ENCODE data around the gene NEUROG1.

The NEUROG1 gene

DNA sequence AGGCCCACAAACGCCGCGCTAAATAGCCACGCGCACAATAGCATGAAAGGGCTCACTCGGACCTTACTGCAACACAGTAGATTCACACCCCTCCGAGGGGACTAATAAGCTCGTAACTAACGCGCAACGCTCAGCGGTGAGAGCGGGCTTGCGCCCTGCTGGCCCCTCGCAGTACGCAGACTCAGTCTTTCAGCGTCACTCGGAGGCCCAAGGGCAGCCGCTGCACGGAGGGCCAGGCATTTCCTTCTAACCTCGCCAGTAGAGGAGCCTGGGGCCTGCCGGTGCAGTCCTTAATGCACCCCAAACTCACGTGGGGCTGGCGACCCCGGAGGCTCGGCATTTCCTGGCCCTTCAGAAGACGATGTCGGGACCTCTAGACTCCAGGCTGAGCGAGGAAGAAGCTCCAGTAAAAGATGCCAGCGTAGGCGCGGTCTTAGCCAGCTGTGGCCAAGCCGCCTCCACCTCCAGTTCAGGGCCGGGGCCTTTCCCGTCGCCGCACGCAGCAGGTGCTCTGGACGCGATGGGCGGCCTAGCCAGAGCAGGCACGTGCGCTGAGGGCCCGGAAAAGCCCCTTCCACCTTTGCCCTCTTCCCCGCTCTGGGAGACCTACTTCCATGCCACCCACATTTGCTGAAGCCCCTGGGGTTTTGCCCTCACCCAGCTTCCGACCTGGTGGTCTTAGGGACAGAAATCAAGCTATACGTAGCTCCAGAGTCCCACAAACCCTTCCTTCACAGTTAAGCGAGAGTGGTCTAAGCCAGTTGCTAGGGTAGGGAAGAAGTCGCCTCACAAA lies 45.3 kb downstream of the NEUROG1 start:
- peaks cover 100% of the 10 kb centered on the region for H3K27me3 Mint-ChIP-seq (ENCODE audit: low read depth)
- no peaks in the 10 kb centered on the region for H3K36me3 Mint-ChIP-seq (ENCODE audit: low read depth)
- H3K4me1 Mint-ChIP-seq: peaks cover 30% of the 10 kb centered on the region
- peaks cover 2% of the 10 kb centered on the region for H3K9me3 Mint-ChIP-seq
- TF ChIP-seq, protein P1, sequence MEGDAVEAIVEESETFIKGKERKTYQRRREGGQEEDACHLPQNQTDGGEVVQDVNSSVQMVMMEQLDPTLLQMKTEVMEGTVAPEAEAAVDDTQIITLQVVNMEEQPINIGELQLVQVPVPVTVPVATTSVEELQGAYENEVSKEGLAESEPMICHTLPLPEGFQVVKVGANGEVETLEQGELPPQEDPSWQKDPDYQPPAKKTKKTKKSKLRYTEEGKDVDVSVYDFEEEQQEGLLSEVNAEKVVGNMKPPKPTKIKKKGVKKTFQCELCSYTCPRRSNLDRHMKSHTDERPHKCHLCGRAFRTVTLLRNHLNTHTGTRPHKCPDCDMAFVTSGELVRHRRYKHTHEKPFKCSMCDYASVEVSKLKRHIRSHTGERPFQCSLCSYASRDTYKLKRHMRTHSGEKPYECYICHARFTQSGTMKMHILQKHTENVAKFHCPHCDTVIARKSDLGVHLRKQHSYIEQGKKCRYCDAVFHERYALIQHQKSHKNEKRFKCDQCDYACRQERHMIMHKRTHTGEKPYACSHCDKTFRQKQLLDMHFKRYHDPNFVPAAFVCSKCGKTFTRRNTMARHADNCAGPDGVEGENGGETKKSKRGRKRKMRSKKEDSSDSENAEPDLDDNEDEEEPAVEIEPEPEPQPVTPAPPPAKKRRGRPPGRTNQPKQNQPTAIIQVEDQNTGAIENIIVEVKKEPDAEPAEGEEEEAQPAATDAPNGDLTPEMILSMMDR (IDR thresholded peaks at IDR 0.05; ENCODE audit: unreplicated experiment in 3 of 3): no peak
- H3K4me3 Mint-ChIP-seq: peak overlapping the region; percentile 80 to 86 (median 86)
- H3K27ac Mint-ChIP-seq: no peak overlapping the region

GRCh38 chr5:135489466-135490244 lies 46.1 kb downstream of the NEUROG1 start:
- Mint-ChIP-seq H3K9me3 (peaks cover 2% of the 10 kb centered on the region), H3K27ac (peak overlapping the region in 1 of 3 experiments; percentile 45), H3K4me3 (peak overlapping the region; percentile 80 to 86 (median 86)), H3K4me1 (peaks cover 30% of the 10 kb centered on the region), H3K36me3 (ENCODE audit: low read depth) (no peaks in the 10 kb centered on the region), H3K27me3 (ENCODE audit: low read depth) (peaks cover 99% of the 10 kb centered on the region)
- TF ChIP-seq, protein P1 (IDR thresholded peaks at IDR 0.05; ENCODE audit: unreplicated experiment in 3 of 3): no peak

DNA sequence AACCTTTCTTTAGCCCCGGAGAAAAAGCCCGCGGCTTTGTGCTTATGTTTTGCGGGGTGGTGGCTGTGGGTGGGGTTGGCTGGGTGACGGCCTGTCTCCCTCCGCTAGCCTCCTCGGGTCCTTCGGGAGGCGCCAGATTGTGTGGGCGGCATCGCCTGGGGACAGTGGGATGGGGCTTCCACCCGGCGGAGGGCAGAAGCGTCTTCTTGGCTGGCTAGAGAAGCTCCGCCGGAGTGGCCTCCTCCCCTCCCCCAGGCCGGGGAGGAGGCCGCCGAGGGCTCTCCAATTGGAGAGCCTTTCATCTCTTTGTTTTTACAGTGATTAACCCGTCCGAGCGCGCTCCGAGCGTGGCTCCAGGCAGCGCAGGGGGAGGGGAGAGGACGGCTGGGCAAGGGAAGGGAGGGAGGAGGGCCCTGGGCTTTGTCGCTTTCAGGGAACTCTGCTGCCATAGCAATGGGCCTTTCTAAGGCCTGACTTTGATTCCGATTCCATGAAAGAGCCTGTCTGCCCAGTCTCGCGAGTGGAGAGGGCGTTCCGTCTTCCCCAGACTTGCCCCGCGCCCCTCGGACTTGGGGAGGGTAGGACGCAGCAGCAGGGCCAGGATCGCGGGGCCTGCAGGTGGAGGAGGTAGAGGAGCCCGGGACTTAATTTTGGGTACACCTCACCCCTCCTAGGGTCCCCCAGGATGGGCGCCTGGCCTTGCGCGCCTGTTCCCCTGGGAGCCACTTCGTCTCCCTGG lies 46.9 kb downstream of the NEUROG1 start:
- Mint-ChIP-seq H3K27ac (peak overlapping the region in 1 of 3 experiments; percentile 39), H3K4me3 (peak overlapping the region; percentile 80 to 86 (median 81)), H3K4me1 (peaks cover 30% of the 10 kb centered on the region), H3K27me3 (ENCODE audit: low read depth) (peaks cover 99% of the 10 kb centered on the region), H3K36me3 (ENCODE audit: low read depth) (no peaks in the 10 kb centered on the region), H3K9me3 (peaks cover 2% of the 10 kb centered on the region)
- TF ChIP-seq, protein P1 (IDR thresholded peaks at IDR 0.05; ENCODE audit: unreplicated experiment in 3 of 3): no peak

- Mint-ChIP-seq H3K36me3 (ENCODE audit: low read depth) (no peaks in the 10 kb centered on the region), H3K4me3 (peak overlapping the region; percentile 80 to 81 (median 80)), H3K9me3 (no peaks in the 10 kb centered on the region), H3K27me3 (ENCODE audit: low read depth) (peaks cover 99% of the 10 kb centered on the region), H3K27ac (no peak overlapping the region), H3K4me1 (peaks cover 30% of the 10 kb centered on the region)
- TF ChIP-seq, protein P1 (IDR thresholded peaks at IDR 0.05; ENCODE audit: unreplicated experiment in 3 of 3): no peak
These were observed 47.8 kb downstream of the NEUROG1 start for GRCh38 chr5:135487839-135488514.

- Mint-ChIP-seq H3K27me3 (ENCODE audit: low read depth) (peaks cover 92% of the 10 kb centered on the region), H3K36me3 (ENCODE audit: low read depth) (no peaks in the 10 kb centered on the region), H3K9me3 (no peaks in the 10 kb centered on the region), H3K27ac (no peak overlapping the region), H3K4me3 (peak overlapping the region in 1 of 3 experiments; percentile 51), H3K4me1 (peaks cover 30% of the 10 kb centered on the region)
- TF ChIP-seq, protein P1 (IDR thresholded peaks at IDR 0.05; ENCODE audit: unreplicated experiment in 3 of 3): no peak
These were observed 48.7 kb downstream of the NEUROG1 start for GRCh38 chr5:135487037-135487395.

Data from nephron (organoid).